ENCODE results near the gene COL23A1.
A peak's percentile ranks its signal among the peaks of the same experiment; 100 is the strongest.
"Not testable (repeated sequence)": the region's sequence is repeated elsewhere in the genome, so short reads cannot be mapped to it uniquely, and the experiment has no call there.

Gene COL23A1

GRCh38 chr5:178232124-178232919, 357.9 kb downstream of the COL23A1 start, which contains the start of gene PHYKPL:
PHYKPL (minus strand) TSS chr5:178232802; CDS start chr5:178232550, 252 bp downstream.
- peak in 1 of 2 experiments; percentile 21 for DNase-seq

DNA sequence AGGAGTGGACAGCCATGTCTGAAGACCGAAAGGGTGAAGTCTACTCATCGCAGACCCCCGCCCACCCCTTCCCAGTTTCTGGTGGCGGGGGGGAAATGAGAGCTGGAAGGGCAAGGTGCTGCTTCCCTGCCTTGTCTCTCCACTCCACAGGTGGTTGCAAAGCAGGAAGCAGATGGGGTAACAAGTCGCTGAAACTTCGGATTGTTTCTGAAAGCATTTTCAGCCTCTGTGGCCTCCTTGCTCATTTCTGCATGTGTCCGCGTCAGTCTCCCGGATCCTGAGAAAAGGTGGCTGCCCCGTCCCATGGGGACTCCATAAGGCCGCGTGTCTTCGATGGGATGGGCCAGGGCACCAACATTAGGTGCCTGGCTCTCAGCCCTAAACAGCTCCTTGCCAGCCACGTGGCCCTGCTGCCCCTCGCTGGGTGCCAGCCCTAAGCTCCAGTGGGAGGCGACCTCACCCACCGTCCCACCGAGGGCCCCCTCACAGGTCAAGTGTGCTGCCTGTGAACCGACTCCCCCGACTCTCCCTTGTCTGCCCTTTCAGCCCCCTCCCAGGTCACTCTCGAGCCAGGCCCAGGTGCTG, 358.6 kb downstream of the COL23A1 start:
- DNase-seq: no peak

GRCh38 chr5:178230879-178231538, 359.2 kb downstream of the COL23A1 start:
- no peak for DNase-seq

- no peak for DNase-seq
These were observed 360.3 kb downstream of the COL23A1 start for GRCh38 chr5:178229861-178230260.

DNA sequence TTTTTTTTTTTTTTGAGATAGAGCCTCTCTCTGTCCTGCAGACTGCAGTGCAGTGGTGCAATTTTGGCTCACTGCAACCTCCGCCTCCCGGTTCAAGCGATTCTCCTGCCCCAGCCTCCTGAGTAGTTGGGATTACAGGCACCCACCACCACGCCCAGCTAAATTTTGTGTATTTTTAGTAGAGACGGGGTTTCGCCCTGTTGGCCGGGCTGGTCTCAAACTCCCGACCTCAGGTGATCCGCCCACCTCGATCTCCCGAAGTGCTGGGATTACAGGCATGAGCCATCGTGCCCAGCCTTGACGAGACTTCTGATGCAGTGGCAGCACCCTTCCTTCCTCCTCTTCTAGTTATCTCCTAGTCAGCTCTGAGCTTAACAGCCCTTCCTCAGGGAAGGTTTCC, 361.1 kb downstream of the COL23A1 start:
- DNase-seq: not testable (repeated sequence)

DNA sequence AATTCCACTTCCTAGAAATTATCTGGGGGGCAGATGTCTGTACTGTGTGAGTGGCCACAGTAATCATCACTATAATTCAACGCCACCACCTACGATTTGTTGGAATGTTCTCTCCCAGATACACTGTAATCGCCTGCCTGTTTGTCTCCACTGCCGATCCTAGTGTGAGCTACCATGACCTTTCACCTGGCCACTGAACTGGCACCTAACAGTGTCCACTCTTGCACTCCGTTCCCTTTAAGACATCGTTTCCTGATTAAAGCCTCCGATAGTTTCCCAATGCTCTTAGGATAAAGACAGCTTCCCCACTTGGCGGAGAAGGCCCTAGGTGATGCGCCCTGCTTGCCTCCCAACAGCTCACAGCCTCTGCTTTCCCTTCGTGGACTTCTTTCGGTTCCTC, 361.6 kb downstream of the COL23A1 start:
- DNase-seq: no peak

- no peak for DNase-seq
These were observed 362.3 kb downstream of the COL23A1 start for GRCh38 chr5:178227929-178228328.

DNA sequence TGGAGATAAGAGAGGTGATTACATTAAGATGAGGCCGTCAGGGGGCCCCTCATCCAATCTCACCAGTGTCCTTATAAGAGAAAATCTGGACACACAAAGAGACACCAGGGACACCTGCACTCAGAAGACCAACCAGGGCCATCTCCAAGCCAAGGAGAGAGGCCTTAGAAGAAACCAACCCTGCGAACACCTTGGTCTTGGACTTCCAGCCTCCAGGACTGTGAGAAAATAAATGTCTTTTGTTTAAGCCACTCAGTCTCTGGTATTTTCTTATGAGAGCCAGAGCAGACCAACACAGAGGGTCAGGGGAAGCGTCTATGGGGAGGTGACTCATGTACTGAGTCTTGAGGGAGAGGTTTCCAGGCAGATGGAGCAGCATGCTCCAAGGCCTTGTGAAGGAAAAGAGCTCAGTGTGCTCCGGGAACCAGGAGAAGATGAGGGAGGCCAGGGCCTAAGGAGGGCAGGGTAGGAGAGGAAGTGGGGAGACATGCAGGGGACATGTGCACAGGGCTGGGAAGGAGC, 363.0 kb downstream of the COL23A1 start:
- no peak for DNase-seq

- no peak for DNase-seq
These were observed 365.0 kb downstream of the COL23A1 start for GRCh38 chr5:178225174-178225573.

DNA sequence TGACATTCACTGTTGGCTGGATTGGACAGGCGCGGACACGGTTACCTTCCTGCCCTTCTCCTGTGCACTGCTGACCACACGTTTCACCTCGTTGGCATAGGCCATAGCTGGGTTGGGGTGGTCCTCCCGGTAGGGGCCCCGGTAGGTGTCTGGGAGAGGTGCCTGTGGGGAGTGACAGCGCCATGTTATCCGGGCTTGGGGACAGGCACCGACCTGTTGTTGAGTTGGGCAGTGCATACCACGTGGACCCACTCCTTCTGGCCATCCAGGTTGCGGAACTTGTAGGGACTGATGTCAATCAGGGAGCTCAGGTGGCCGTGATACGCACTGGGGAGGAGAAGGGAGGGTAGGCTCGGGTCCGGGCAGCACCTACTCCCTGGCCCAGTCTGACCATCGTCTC, 365.8 kb downstream of the COL23A1 start:
- DNase-seq: no peak

DNA sequence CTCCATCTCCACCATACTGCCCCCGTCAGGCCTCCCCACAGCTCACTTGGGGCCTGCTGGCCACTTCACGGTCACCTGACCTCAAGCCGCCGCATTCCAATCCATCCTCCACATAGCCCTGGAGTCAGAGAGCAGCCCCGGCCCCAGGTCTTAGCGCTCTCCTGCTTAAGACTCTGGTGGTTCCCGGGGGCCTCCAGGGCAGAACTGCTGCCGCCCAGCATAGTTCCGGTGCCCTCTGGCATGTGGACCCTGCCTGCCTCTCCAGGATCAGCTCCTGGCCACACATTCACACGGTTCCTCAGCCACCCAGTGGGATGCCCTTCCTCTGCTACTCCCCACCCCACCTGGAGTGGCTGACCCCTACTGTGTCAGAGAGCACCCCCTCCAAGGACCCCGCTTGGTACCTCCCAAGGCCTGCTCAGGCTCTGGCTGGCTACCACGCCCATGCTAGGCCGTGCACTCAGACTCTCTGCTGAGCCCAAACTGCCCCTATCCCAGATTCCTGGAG, 366.3 kb downstream of the COL23A1 start:
- DNase-seq: no peak

GRCh38 chr5:178223196-178223773, 366.9 kb downstream of the COL23A1 start:
- DNase-seq: no peak

GRCh38 chr5:178222292-178222691, 367.9 kb downstream of the COL23A1 start:
- no peak for DNase-seq

DNA sequence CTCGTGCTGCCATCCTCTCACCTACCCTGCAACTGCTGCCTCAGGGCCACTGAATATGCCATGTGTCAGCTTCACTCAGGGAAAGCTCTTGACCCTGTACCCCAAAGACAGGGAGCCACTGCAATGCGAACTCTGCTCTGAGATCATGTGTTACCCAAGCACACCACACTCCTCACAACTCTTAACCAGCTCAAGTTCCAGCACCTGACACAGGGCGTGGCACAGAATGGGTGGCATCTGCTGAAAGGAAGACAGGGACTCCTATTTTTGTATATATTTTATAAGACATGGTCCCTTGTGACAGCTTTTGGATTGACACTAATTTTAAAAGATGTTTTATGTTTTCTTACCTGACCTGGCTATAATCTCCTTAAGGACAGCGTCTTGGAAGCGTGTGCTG, 368.3 kb downstream of the COL23A1 start:
- DNase-seq: no peak

DNA sequence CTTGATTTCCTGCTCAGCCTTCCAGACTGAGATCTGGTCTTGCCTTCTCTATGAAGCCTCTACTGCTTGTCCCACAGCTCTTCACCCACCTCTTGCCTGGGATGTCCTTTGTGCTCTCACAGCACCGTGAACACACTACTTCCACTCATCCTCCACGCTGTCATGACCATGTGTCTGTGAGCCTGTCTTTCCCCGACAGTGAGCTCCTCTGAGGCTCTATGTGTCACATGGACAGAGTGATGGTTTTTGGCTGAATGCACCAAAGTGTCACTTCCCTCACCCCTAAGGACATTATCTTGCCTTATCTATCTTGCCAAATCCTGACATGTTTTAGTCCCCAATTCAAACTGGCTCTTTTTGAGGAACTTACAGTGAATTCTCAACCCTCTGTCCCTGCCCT, 368.9 kb downstream of the COL23A1 start:
- no peak for DNase-seq

DNA sequence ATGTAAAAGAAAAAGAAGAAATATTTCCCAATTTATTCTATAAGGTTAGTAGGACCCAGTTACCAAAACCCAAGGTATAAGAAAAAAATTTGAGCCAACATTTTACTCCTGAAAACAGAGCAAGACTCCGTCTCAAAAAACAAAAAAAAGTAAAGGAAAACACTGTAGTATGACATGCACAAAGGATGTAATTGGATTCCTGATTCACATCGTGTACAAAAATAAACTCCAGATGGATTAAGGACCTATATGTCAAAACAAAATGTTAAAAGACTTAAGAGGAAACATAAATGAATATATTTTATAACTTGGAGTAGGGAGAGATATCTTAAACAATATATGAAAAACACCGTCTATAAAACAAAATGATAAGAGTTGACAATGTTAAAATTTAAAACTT, 371.4 kb downstream of the COL23A1 start:
- no peak for DNase-seq

- DNase-seq: no peak
These were observed 371.9 kb downstream of the COL23A1 start for GRCh38 chr5:178218237-178218776.

- no peak for DNase-seq
These were observed 373.4 kb downstream of the COL23A1 start for GRCh38 chr5:178216779-178217178.

DNA sequence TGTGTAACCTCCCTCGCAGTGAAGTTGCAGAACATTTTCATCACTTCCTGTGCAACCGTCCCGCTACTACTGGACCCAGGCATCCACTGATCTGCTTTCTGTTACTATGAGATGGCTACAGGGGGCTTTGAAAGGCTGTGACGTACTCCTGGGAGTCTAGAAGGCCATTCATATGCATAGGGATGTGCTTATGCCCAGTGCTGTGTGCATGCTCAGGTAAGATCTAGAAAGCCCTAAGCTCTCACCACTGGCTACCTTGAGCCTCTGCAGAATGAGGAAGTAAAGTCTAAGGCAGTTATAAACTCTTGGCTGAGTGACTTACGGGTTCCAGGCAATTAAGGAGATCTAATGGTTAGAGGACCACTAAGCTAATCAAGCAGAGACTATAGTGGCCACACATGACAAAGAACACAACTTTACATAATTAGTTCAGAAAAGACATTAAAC, 374.1 kb downstream of the COL23A1 start:
- DNase-seq: no peak

DNA sequence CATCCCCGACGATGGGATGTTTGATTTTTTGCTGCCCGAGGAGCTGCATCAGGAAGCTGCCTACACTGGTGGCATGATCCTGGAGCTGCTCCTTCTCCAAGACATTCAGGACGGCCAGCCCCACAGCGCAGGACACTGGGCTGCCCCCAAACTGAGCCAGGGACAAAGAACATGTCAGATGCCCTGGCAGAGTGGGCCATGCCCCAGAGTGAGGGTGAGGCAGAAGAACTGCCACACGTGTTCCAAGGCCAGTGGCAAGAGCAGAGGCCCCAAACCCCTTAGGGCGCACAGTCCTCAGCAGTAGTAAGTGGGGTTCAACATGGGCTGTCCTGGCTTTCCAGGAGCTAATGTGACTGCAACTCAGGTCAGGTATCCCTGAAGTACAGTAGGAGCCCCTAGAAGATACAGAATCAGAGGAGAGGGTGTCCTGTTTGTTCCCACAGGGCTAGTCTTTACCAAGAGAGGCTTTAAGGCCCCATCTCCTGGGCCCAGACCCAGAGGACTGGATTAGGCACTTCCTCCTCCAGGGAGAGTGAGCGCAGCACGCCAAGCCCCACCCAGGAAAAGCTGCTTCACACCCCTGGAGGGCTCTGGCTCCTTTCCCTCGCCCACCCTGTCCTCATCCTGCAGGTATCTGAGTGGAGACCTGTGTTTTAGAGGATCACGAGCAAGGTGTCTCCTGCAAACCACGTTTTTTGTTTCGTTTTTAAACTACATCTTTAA, 374.8 kb downstream of the COL23A1 start:
- DNase-seq: no peak

DNA sequence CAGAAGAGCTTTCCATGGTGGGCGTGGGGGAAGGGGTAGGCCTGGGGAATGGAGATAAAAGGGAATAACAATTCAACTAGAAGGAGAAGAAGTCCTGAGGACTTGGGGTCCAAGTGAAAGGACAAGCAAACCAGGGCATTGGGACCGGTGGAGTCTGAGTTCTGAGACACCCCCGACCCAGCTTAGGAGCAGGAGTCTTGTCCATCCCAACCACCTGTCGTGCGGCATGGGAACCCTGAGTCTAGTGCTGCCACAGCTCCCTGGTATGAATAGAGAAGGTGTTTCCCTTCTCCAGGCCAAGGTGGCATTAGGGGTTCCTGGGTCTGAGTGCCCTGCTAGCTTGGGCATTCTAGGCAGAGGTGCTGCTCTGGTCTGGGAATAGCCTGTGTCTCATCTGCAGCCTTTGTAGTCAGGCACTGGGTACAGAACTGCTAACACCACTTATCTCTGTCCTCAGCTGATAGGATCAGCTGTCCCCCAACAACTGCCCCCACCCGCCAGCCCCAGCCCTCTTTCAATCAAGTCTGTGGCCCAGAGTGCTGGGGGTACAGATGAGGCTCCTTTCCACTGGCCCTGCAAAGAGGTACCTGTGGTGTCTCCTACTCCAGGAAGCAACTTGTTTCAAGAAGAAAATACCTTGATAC, 375.9 kb downstream of the COL23A1 start:
- DNase-seq: no peak

- no peak for DNase-seq
These were observed 376.4 kb downstream of the COL23A1 start for GRCh38 chr5:178213748-178214151.
